Activated T-cell treated with anti-CD3 and anti-CD28 coated beads, Interleukin-2, amount 50 U/mL, for 48 hours (primary cell): ENCODE results near the gene LRP8.
A peak's percentile ranks its signal among the peaks of the same experiment; 100 is the strongest.
"Not testable (repeated sequence)": the region's sequence is repeated elsewhere in the genome, so short reads cannot be mapped to it uniquely, and the experiment has no call there.

Source experiments
- DNase-seq, 2 experiments: peaks; one replicate each; pipeline ENCODE4 v3.0.0-alpha.2; 2020

Gene LRP8

GRCh38 chr1:53206735-53207379 is 121.0 kb downstream of the LRP8 start:
- DNase-seq = no peak

- DNase-seq = not testable (repeated sequence)
Observed at GRCh38 chr1:53206083-53206685, 121.7 kb downstream of the LRP8 start.

- not testable (repeated sequence) for DNase-seq
Observed at GRCh38 chr1:53205496-53205895, 122.4 kb downstream of the LRP8 start.

GRCh38 chr1:53203466-53203865 is 124.4 kb downstream of the LRP8 start:
- no peak for DNase-seq

- DNase-seq = no peak
Observed at GRCh38 chr1:53198241-53198651, 129.6 kb downstream of the LRP8 start.

GRCh38 chr1:53197291-53198200 is 130.3 kb downstream of the LRP8 start:
- no peak for DNase-seq

GRCh38 chr1:53196485-53197290 is 131.2 kb downstream of the LRP8 start, which contains the start of gene CPT2:
Gene CPT2, plus strand, starts transcription at chr1:53196824. Its CDS starts 120 bp downstream, at chr1:53196944.
- peak; percentile 94 for DNase-seq

GRCh38 chr1:53196017-53196484 is 131.8 kb downstream of the LRP8 start:
- peak in 1 of 2 experiments; percentile 26 for DNase-seq

GRCh38 chr1:53195246-53196016 is 132.4 kb downstream of the LRP8 start:
- no peak for DNase-seq
